ENCODE measurements around the gene TIFAB.

The TIFAB gene

GRCh38 chr5:135441350-135441831 is 10.8 kb downstream of the TIFAB start:
- no peak for DNase-seq

DNA sequence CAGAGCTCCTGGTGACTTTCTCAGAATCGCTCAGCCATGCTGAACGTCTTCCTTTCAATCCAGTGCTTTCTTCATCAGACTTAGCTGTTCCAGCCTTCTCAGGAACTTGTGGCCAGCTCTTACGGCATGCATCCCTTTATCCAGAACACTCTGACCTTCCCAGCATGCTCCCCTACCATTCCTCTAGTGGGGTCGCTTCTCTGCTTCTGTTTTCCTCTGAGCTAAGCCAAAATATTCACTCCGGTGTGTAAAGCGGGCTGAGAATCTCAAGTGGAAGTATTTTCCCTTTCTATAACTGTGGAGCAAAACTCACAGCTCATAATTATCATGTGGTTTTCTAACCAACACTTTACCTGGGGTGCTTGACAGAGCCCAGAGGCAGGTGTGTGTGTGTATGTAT is 11.2 kb downstream of the TIFAB start:
- DNase-seq = no peak

GRCh38 chr5:135439231-135440205 is 12.6 kb downstream of the TIFAB start:
- no peak for DNase-seq

GRCh38 chr5:135438636-135439221 is 13.4 kb downstream of the TIFAB start:
- no peak for DNase-seq

- peak; percentile 69 for DNase-seq
These were observed 14.2 kb downstream of the TIFAB start for GRCh38 chr5:135437796-135438560.

- DNase-seq = no peak
These were observed 14.7 kb downstream of the TIFAB start for GRCh38 chr5:135437422-135437795.

DNA sequence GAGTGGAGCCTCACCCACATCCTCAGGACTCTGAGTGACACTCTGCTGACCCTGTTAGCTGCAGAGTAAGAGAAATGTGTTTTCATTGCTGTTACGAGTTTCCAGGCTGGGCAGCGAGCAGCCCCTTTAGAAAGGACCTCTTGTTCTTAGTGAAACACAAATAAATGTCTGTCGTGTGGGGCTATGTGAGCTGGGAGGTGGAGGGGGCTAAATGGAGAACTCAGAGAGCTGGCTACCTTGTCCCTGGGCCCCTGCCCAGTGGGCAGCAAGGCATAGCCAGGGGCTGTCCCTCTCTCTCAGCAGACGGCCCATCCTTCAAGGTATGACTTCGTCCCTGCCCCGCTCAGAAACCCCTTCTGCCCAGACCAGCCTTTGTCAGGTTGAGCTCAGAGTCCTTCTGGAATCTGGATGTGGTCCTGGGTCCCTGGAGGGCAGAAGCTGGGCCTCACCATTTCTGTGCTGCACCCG is 15.2 kb downstream of the TIFAB start:
- no peak for DNase-seq

DNA sequence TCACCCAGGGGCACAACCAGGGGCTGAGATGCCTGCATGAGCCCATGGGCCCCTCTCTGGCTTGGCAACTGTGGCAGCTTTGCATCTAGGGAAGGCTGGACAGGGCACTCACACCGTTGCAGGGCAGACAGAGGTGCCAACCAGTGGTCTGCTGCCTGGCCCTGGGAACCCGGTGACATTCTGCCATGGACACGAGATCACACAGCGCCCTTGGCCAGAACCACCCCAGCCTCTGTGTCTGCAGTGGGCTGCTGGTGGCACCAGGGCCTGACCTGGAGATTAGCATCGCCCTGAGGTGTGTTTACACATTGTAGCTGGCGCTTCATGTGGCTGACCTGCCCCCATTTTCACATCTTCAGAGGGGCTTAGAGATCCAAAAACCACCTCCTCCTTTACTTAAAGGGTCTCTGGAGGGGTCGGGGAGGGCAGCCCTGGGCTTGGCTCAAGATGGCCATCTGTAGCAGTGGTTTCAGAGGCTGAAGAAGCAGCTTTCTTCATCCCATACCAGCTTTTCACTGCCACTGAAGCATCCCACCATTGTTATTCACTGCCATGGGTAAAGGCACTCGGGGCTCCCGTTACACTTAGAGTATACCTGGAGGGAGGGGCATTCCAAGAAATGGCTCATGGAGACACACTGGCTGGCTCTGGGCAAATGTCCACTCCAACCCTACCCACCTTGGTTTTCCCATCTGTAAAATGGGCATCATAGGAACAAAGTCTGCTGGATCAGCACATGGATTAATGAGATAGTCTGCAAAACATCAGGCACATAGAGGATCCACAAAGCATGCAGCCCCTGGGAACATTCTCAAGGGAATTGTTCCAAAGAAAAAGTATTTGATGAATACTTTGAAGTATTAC is 16.5 kb downstream of the TIFAB start:
- DNase-seq = no peak

- DNase-seq = no peak
These were observed 17.3 kb downstream of the TIFAB start for GRCh38 chr5:135434591-135435466.

DNA sequence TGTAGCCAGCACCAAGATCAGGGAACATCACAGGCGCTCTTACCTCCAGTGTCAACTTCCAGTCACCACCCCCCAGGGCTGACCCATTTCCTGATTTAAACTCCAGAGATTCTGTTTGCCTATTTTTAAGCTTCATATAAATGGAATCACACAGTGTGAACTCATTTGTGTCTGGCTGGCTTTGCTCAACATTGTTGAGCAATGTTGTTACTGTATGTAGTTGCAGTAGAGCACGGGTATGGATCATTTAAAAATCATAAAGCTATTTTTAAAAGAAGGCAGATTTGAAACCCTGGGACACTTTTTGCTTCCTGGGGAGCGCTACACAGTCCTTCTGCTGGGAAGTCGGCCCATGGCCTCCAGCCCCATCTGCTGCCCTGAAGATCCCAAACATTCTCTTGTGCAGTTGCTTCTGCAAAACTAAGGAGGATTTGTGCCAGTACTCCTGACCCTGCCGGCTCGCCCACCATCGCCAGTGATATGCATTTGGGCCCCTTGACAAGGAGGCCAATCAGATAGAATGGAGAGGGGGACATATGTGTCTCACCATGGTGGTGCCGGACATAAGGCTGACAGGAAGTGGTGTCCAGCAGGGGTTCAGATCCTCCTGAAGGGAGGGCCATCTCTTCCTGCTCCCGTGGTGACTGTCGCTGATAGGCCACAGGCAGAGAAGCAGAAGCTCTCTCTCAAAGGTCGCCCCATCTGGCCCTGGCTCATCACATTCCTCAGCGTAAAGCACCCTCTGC is 18.3 kb downstream of the TIFAB start:
- no peak for DNase-seq

DNA sequence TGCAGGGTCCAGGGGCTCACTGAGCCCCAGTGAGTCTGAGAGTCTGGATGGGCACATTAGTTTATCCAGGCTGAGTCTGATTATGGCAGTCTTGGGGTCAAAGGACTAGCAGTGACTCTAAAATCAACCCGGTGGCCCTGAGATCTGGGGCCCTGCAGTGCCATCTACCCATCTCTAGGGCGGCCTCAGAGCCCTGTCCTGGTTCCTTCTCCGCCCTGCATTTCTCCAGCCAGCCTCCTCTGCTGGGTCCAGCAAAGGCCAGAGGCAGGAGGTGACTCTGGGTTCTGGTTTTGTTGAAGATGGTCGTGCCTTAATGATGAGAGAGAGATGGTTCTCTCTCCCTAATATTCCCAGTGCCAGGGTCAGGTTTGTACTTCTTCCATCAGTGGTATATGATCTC is 20.0 kb downstream of the TIFAB start:
- DNase-seq = no peak

DNA sequence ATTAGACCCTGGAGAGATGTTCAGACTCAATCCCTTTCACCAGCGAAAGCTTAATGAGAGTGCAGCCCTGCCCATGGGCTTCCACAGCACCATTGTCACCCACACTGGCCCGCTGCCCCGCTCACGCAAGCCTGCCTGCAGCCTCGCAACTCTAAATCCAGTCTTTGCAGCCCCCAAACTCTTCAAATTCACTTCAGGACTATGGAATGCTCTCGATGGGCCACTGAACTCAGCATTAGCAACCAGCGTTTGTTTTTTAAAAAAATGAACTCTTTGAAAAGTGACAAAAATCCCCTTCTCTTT is 22.1 kb downstream of the TIFAB start:
- no peak for DNase-seq

DNA sequence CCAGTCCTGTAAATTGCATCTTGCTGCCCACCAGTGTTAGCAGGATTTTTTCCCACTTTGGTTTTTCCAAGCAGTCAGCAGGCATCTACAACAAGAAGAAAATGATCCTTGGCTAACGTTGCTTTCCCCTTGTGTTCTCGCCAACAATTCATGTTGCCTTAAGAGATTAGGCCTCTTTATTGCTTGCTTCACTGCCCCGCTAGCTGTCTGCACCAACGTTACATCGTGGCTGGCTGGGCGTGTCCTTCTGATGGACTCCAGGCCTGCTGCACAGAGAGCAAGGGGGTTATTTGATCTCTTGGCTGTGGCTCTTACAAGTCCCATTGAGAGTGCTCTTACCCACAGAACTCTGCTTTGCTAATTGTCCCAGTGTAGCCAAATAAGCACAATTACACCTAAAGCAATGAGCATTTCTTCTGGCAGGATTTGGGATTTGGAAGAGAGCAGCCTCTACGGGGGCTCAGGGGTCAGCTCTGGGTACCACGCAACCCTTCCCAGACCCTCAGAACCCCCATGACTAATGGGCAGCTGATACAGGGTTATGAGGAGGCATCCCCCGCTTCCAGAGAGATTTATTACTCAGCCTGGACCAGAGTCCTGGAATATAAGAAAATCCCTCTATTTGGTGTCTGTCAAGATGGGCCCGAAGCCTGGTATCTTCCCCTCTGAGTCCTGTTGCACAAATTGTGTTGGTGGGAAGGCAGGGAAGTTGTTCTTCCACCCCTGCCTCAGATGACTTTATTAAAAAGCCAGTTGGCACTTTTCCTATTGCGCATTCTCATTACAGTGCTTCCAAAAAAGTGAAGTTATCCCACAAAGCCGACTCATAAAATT is 22.6 kb downstream of the TIFAB start:
- DNase-seq = no peak

DNA sequence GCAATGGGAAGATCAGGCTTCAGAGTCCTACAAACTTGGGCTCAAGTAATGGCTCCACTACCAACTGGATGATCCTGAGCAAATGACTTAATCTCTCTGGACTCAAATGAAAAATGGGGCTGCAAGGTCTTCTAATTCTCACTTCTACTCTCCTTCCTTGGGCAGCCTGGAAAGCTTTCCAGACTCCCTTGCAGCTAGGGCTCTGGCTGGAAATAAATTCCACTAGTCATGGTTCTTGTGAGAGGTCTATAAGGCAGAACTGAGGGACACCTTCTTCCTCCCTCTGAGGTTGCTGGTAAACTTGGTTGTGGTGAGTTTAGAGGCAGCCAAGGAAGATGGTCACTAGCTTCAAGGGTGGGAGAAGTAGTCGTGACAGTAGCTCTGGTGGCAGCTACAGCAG is 23.6 kb downstream of the TIFAB start:
- no peak for DNase-seq

- peak; percentile 49 for DNase-seq
These were observed 25.8 kb downstream of the TIFAB start for GRCh38 chr5:135426102-135427082.

GRCh38 chr5:135425641-135426040 is 26.5 kb downstream of the TIFAB start:
- DNase-seq = no peak

GRCh38 chr5:135423846-135424168 is 28.3 kb downstream of the TIFAB start:
- DNase-seq = no peak

DNA sequence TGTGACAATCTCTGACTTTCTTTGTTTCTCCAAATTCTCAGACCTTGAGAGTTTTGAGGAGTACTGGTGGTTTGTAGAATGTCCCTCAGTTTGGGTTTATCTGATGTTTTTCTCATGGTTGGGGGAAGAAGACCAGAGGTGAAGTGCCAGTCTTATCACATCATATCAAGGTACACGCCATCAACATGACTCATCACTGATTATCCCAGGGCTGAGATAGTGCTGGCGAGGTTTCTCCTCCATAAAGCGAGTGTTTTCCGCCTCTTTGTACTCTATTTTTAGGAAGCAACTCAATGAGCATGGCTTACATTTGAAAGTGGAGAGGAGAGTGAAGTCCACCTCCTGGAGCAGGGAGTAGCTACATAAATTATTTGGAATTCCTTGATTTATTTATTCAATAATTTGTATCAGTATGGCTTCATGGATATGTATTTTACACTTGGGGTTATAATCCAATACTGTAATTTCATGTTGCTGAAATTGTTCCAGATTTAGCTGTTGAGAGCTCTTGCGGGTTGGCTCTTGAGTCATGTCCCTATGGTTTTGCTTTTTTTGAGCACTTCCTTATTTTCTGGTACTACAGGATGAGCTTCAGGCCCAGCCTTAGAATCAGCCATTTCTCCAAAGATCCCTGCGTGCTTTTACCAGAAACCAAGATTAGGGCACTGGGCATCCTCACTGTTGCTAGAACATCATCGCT is 28.9 kb downstream of the TIFAB start:
- no peak for DNase-seq
